GM12878 (cell line): Measurements from ENCODE around the gene RNF220. TPM values are rescaled to one million over a fixed set of nuclear protein-coding genes. Genes with fewer than 3 reads are reported as not detected.
"Not testable (repeated sequence)": the region's sequence is repeated elsewhere in the genome, so short reads cannot be mapped to it uniquely, and the experiment has no call there.

Experiments used
- ATAC-seq: fragments of 200-7000 bp; cut with Tn5 transposase; 3 replicates; pipeline ENCODE4 v1.9.1; 2020; ENCODE audit warnings: mild to moderate bottlenecking, moderate library complexity
- BruUV-seq: library from RNA; stranded (reverse); fragments of 400-500 nt; replicated peaks from 2 replicates; lab custom pipeline; 2021; lab: Mats Ljungman, UMichigan
- CTCF ChIA-PET: fragments of 300-600 bp; sonication (Branson Sonifier 250); formaldehyde crosslinking; extraction: SDS; loops from one replicate; lab custom pipeline; 2021; ENCODE audit warnings: inconsistent platforms; lab: Yijun Ruan, JAX
- POLR2A ChIA-PET: fragments of 350-600 bp; formaldehyde crosslinking; extraction: SDS; loops from one replicate; lab custom pipeline; 2021; ENCODE audit warnings: inconsistent platforms; lab: Charles Lee
- RAD21 ChIA-PET: fragments of 300-600 bp; sonication (Branson Sonifier 250); formaldehyde crosslinking; loops from one replicate; lab custom pipeline; 2023; ENCODE audit warnings: antibody characterized with exemption; ENCODE audit not compliant: unreplicated experiment; lab: Charles Lee
- SMC1A ChIA-PET: fragments of 300-600 bp; sonication (Branson Sonifier 250); formaldehyde crosslinking; loops from one replicate; lab custom pipeline; 2023; ENCODE audit not compliant: unreplicated experiment, uncharacterized antibody; lab: Charles Lee
- DNase-seq: peaks from one replicate; pipeline ENCODE4 v3.0.0-alpha.2; 2011; ENCODE audit warnings: low read depth, low spot score
- FAIRE-seq: peaks from 3 replicates; lab custom pipeline; 2011; peaks lifted over from hg19 to GRCh38; lab: Jason Lieb, UNC
- H2AFZ ChIP-seq: 2 replicates; pipeline ENCODE4 v1.6.0; 2011; ENCODE audit warnings: low read depth, low read length, control low read depth; ENCODE audit not compliant: control insufficient read depth
- H3K27ac ChIP-seq: 2 replicates; pipeline ENCODE4 v1.5.1; 2011; ENCODE audit warnings: control low read depth; ENCODE audit not compliant: control insufficient read depth, insufficient read depth
- H3K27me3 ChIP-seq, 2 experiments: replicated peaks in 1 of 2; 2 replicates each; pipeline versions ENCODE4 v1.6.0 to v1.6.1; 2011; ENCODE audit warnings: low read length in 1 of 2; ENCODE audit not compliant: control insufficient read depth in 2 of 2, insufficient read depth in 2 of 2
- H3K36me3 ChIP-seq, 2 experiments: 2 replicates each; pipeline ENCODE4 v1.5.1; 2011; ENCODE audit warnings: low read length in 1 of 2; ENCODE audit not compliant: control insufficient read depth in 2 of 2, insufficient read depth in 2 of 2
- H3K4me1 ChIP-seq: 2 replicates; pipeline ENCODE4 v1.6.1; 2011; ENCODE audit warnings: mild to moderate bottlenecking, low read length, moderate library complexity, mixed read lengths; ENCODE audit not compliant: control insufficient read depth, insufficient read depth
- H3K4me2 ChIP-seq: 2 replicates; pipeline ENCODE4 v1.6.0; 2011; ENCODE audit warnings: control low read depth; ENCODE audit not compliant: control insufficient read depth, insufficient read depth
- H3K4me3 ChIP-seq: fragments of 200-600 bp; sonication (generic); 2 replicates; pipeline ENCODE4 v1.5.1; 2016
- H3K79me2 ChIP-seq: 2 replicates; pipeline ENCODE4 v1.6.0; 2011; ENCODE audit warnings: low read length; ENCODE audit not compliant: control insufficient read depth, insufficient read depth
- H3K9ac ChIP-seq: 2 replicates; pipeline ENCODE4 v1.8.0; 2011; ENCODE audit warnings: low read length, control low read depth, mixed read lengths; ENCODE audit not compliant: control insufficient read depth, insufficient read depth
- H3K9me3 ChIP-seq: replicated peaks from 3 replicates; pipeline ENCODE4 v1.5.1; 2011; ENCODE audit warnings: mild to moderate bottlenecking, low read length; ENCODE audit not compliant: control insufficient read depth, insufficient read depth
- H4K20me1 ChIP-seq: 2 replicates; pipeline ENCODE4 v1.6.0; 2011; ENCODE audit not compliant: control insufficient read depth, insufficient read depth
- EED ChIP-seq: sonication (generic); IDR thresholded peaks from 2 replicates; pipeline ENCODE4 v1.6.1; 2016; ENCODE audit warnings: antibody characterized with exemption, low read depth
- FOXM1 ChIP-seq: IDR thresholded peaks from 2 replicates; pipeline ENCODE4 v1.6.1; 2012; ENCODE audit warnings: low read depth, mild to moderate bottlenecking, inconsistent platforms, low read length, moderate library complexity
- GATAD2B ChIP-seq: fragments of 450-650 bp; conservative IDR thresholded peaks from 2 replicates; pipeline ENCODE4 v1.6.1; 2017; ENCODE audit warnings: low read depth, mild to moderate bottlenecking, moderate library complexity
- JUND ChIP-seq: IDR thresholded peaks from 2 replicates; pipeline ENCODE4 v1.6.1; 2012; ENCODE audit warnings: low read depth, mild to moderate bottlenecking, low read length, improper control_type of control experiment, moderate library complexity
- KDM1A ChIP-seq: fragments of 200-600 bp; sonication (generic); IDR thresholded peaks from 2 replicates; pipeline ENCODE4 v1.6.1; 2016; ENCODE audit warnings: borderline replicate concordance
- MEF2B ChIP-seq: fragments of 450-650 bp; IDR thresholded peaks from 2 replicates; pipeline ENCODE4 v1.6.1; 2018; ENCODE audit warnings: mild to moderate bottlenecking, moderate library complexity; ENCODE audit not compliant: partially characterized antibody, poor library complexity, severe bottlenecking
- MYB ChIP-seq: fragments of 150-350 bp; IDR thresholded peaks from 2 replicates; pipeline ENCODE4 v1.6.1; 2014; ENCODE audit warnings: mild to moderate bottlenecking, low read depth, low read length, borderline replicate concordance
- POLR2A ChIP-seq: IDR thresholded peaks from 2 replicates; pipeline ENCODE4 v1.6.1; 2011; ENCODE audit warnings: low read depth, mild to moderate bottlenecking, low read length
- RB1 ChIP-seq: fragments of 450-650 bp; formaldehyde crosslinking; IDR thresholded peaks from 2 replicates; pipeline ENCODE4 v1.6.1; 2017; ENCODE audit warnings: mild to moderate bottlenecking, borderline replicate concordance
- USF1 ChIP-seq: IDR thresholded peaks from 2 replicates; pipeline ENCODE4 v1.6.1; 2011; ENCODE audit warnings: borderline replicate concordance, low read depth, mild to moderate bottlenecking, moderate library complexity, mixed read lengths, low read length; ENCODE audit not compliant: insufficient read depth; ENCODE audit errors: extremely low read length
- YBX1 ChIP-seq: fragments of 450-650 bp; IDR thresholded peaks from 2 replicates; pipeline ENCODE4 v1.6.1; 2016; ENCODE audit warnings: antibody characterized with exemption
- WGBS: methylation state at CpG from one replicate; pipeline ENCODE4 v1.1.6; 2016; ENCODE audit warnings: low lambda C conversion rate; ENCODE audit not compliant: insufficient replicate concordance, insufficient coverage; ENCODE audit errors: missing lambda C conversion rate; 5-methylcytosine and 5-hydroxymethylcytosine counted together
- in situ Hi-C: fragments of 300-500 bp; cut with MboI; formaldehyde crosslinking; loops from 9 replicates; pipeline ENCODE4 v1.14.3; 2018; ENCODE audit warnings: mixed read lengths
- intact Hi-C: fragments of 100-400 bp; cut with micrococcal nuclease; formaldehyde crosslinking; loops from one replicate; pipeline ENCODE4 v1.14.2; 2022; ENCODE audit not compliant: unreplicated experiment
- polyA plus RNA-seq, 11 experiments: library from polyadenylated mRNA; depleted of rRNA in 4 of 11; unstranded in 6 of 11; stranded (reverse) in 5 of 11; fragments of >200 nt; fragmentation: Nextera tagmentation in 4 of 11; fragmentation: Illumina TruSeq in 1 of 11; extraction: Ambion mirVana in 4 of 11; extraction: Trizol in 1 of 11; gene quantifications; 1 replicate in 1 of 11; 2 replicates in 10 of 11; pipeline versions ENCODE4 v1.2.1 to v1.2.3, GENCODE V29; 2011 to 2016; ENCODE audit warnings: inconsistent platforms in 2 of 11, missing spikeins in 2 of 11, low read depth in 1 of 11
- total RNA-seq, 4 experiments: library from RNA; depleted of rRNA in 3 of 4; stranded (reverse); fragments of >200 nt in 3 of 4; fragmentation: Illumina TruSeq in 1 of 4; extraction: Trizol in 1 of 4; gene quantifications; 2 replicates each; pipeline versions ENCODE4 v1.2.1 to v1.2.3, GENCODE V29; 2013 to 2021

Gene RNF220
- total and polyA plus RNA-seq, 10 of the 15 experiments (the other 5 are each of a cell fraction or from before 2014, with no cell fraction given) = 4.6 to 84.1 (median 53.7) TPM

- TF ChIP-seq POLR2A (no peak), EED (peak; percentile 75), JUND (no peak), GATAD2B (no peak), RB1 (no peak), MYB (no peak), KDM1A (no peak), USF1 (no peak), MEF2B (peak; percentile 39), FOXM1 (peak; percentile 29; the same call in 1 of the 2 replicates), YBX1 (no peak)
- TF ChIP-seq, all 136 proteins: peak for 7
Measured at GRCh38 chr1:44698138-44698537, 293.1 kb downstream of the RNF220 start (continued).

DNA sequence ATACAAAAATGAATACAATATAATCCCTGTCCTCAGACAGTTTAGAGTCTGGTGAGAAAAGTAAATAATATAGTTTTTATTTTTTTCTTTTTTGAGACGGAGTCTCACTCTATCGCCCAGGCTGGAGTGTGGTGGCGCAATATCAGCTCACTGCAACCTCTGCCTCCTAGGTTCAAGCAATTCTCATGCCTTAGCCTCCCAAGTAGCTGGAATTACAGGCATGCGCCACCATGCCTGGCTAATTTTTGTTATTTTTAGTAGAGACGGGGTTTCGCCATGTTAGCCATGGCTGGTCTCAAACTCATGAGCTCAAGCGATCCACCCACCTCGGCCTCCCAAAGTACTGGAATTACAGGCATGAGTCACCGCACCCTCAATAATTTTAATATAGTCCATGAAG is 294.3 kb downstream of the RNF220 start:
- H3K27me3 ChIP-seq, intact Hi-C loops, in situ Hi-C loops, H2AFZ ChIP-seq, FAIRE-seq, H3K4me3 ChIP-seq, H3K36me3 ChIP-seq, H3K9ac ChIP-seq, RAD21 ChIA-PET, BruUV-seq, POLR2A ChIA-PET, H3K27ac ChIP-seq, H3K9me3 ChIP-seq, H3K4me2 ChIP-seq, SMC1A ChIA-PET, ATAC-seq, H3K79me2 ChIP-seq, DNase-seq, H4K20me1 ChIP-seq: not testable (repeated sequence)
- CTCF ChIA-PET = interaction anchor here (5.3 kb wide), 1 partner anchor 13 kb away, joined by 30 read pairs; no protein-coding TSS in a partner anchor
- peaks cover 41% of the 10 kb centered on the region for H3K4me1 ChIP-seq
- 94% methylated on average over 9 of the region's 9 CpGs for WGBS
